HepG2 (cell line): Measurements from ENCODE around the gene ENTPD2.

Experiments used
- MAX ChIP-seq: IDR thresholded peaks from 2 replicates; pipeline ENCODE4 v1.6.1; 2012; ENCODE audit warnings: inconsistent platforms
- SMAD3 ChIP-seq: sonication (generic); formaldehyde crosslinking; IDR thresholded peaks from 2 replicates; pipeline ENCODE4 v1.4.0; 2020; ENCODE audit warnings: missing genetic modification reagents
- TCF7L2 ChIP-seq: IDR thresholded peaks from 2 replicates; pipeline ENCODE4 v1.6.1; 2011; ENCODE audit warnings: mild to moderate bottlenecking, low read depth, low read length, moderate library complexity

GRCh38 chr9:137025517-137025966 lies 28.3 kb downstream of the ENTPD2 start:
- TF ChIP-seq SMAD3 (CRISPR knock-in tag), result no peak
- TF ChIP-seq TCF7L2, result no peak
- TF ChIP-seq MAX, result no peak
